Neural cell (in vitro differentiated cells): ENCODE results near the gene BZW1. TPM values are rescaled to one million over a fixed set of nuclear protein-coding genes. Genes with fewer than 3 reads are reported as not detected.
A peak's percentile ranks its signal among the peaks of the same experiment; 100 is the strongest.

Source experiments
- H2AFZ ChIP-seq: fragments of 200-600, 300-800 bp; sonication (generic), shearing (Covaris generic); 2 replicates; pipeline ENCODE4 v1.6.0; 2014; ENCODE audit warnings: low read depth, mild to moderate bottlenecking, antibody characterized with exemption, low read length, moderate library complexity
- H3F3A ChIP-seq: fragments of 200-600 bp; shearing (Covaris generic); 2 replicates; pipeline ENCODE4 v1.6.1; 2016; ENCODE audit warnings: mild to moderate bottlenecking, moderate library complexity, mixed read lengths, antibody characterized with exemption, low read length; ENCODE audit not compliant: insufficient read depth, poor library complexity, severe bottlenecking
- H3K27ac ChIP-seq: fragments of 200-600, 300-800 bp; sonication (generic), shearing (Covaris generic); 2 replicates; pipeline ENCODE4 v1.5.1; 2014; ENCODE audit warnings: mild to moderate bottlenecking, low read length, moderate library complexity
- H3K27me3 ChIP-seq: fragments of 300-800, 200-600 bp; sonication (generic), shearing (Covaris generic); 2 replicates; pipeline ENCODE4 v1.6.0; 2014; ENCODE audit warnings: mild to moderate bottlenecking, low read depth, low read length, moderate library complexity; ENCODE audit not compliant: insufficient read depth
- H3K36me3 ChIP-seq: fragments of 300-800, 200-600 bp; sonication (generic), shearing (Covaris generic); 2 replicates; pipeline ENCODE4 v1.5.1; 2014; ENCODE audit warnings: mild to moderate bottlenecking, antibody characterized with exemption, low read length, moderate library complexity; ENCODE audit not compliant: insufficient read depth
- H3K4me2 ChIP-seq: fragments of 300-800, 200-600 bp; sonication (generic), shearing (Covaris generic); 2 replicates; pipeline ENCODE4 v1.6.0; 2014; ENCODE audit warnings: mild to moderate bottlenecking, low read length
- H3K4me3 ChIP-seq: fragments of 300-800, 200-600 bp; sonication (generic), shearing (Covaris generic); 2 replicates; pipeline ENCODE4 v1.5.1; 2014; ENCODE audit warnings: mild to moderate bottlenecking, low read length, moderate library complexity
- H3K79me2 ChIP-seq: fragments of 200-600 bp; shearing (Covaris generic); replicated peaks from 2 replicates; pipeline ENCODE4 v1.6.0; 2014; ENCODE audit warnings: mild to moderate bottlenecking, low read length, moderate library complexity; ENCODE audit not compliant: insufficient read depth
- H3K9ac ChIP-seq: fragments of 300-800, 200-600 bp; sonication (generic), shearing (Covaris generic); 2 replicates; pipeline ENCODE4 v1.6.1; 2016; ENCODE audit warnings: mild to moderate bottlenecking, low read length, mixed read lengths
- H3K9me2 ChIP-seq: fragments of 200-600 bp; shearing (Covaris generic); 2 replicates; pipeline ENCODE4 v1.6.1; 2016; ENCODE audit warnings: mild to moderate bottlenecking, low read length, mixed read lengths; ENCODE audit not compliant: insufficient read depth
- H3K9me3 ChIP-seq: fragments of 200-600, 300-800 bp; sonication (generic), shearing (Covaris generic); 2 replicates; pipeline ENCODE4 v1.6.1; 2016; ENCODE audit warnings: mild to moderate bottlenecking, mixed run types, low read length, moderate library complexity, mixed read lengths
- H4K20me1 ChIP-seq: fragments of 200-600 bp; shearing (Covaris generic); 2 replicates; pipeline ENCODE4 v1.6.1; 2016; ENCODE audit warnings: mild to moderate bottlenecking, mixed run types; ENCODE audit not compliant: insufficient read depth
- CTCF ChIP-seq: fragments of 450-650 bp; IDR thresholded peaks from 2 replicates; pipeline ENCODE4 v1.5.1; 2014; ENCODE audit warnings: antibody characterized with exemption, mild to moderate bottlenecking, moderate library complexity; ENCODE audit not compliant: poor library complexity, severe bottlenecking
- EP300 ChIP-seq: fragments of 450-650 bp; conservative IDR thresholded peaks from 2 replicates; pipeline ENCODE4 v1.6.1; 2014; ENCODE audit warnings: antibody characterized with exemption, mild to moderate bottlenecking, moderate library complexity; ENCODE audit not compliant: poor library complexity, severe bottlenecking
- EZH2 ChIP-seq: fragments of 200-600, 300-800 bp; shearing (Covaris generic), sonication (generic); IDR thresholded peaks from 2 replicates; pipeline ENCODE4 v1.6.1; 2014; ENCODE audit warnings: antibody characterized with exemption, low read length, borderline replicate concordance, mild to moderate bottlenecking; ENCODE audit not compliant: insufficient read depth, poor library complexity, severe bottlenecking
- MXI1 ChIP-seq: fragments of 450-650 bp; conservative IDR thresholded peaks from 2 replicates; pipeline ENCODE4 v1.6.1; 2014; ENCODE audit warnings: antibody characterized with exemption, mild to moderate bottlenecking; ENCODE audit not compliant: poor library complexity, severe bottlenecking
- POLR2AphosphoS5 ChIP-seq: IDR thresholded peaks from 2 replicates; pipeline ENCODE4 v1.6.1; 2012
- RAD21 ChIP-seq: fragments of 450-650 bp; conservative IDR thresholded peaks from 2 replicates; pipeline ENCODE4 v1.6.1; 2014; ENCODE audit warnings: antibody characterized with exemption, mild to moderate bottlenecking, moderate library complexity
- polyA plus RNA-seq: library from polyadenylated mRNA; depleted of rRNA; stranded (reverse); fragments of >200 nt; gene quantifications from 2 replicates; pipeline ENCODE4 v1.2.3, GENCODE V29; 2014
- TF ChIP-seq, protein P1 (sequence below): IDR thresholded peaks from 2 replicates; pipeline ENCODE4 v1.6.1; 2012; ENCODE audit warnings: borderline replicate concordance

The BZW1 gene
- polyA plus RNA-seq, 1 donor from 2014 or later, result 291 TPM

DNA sequence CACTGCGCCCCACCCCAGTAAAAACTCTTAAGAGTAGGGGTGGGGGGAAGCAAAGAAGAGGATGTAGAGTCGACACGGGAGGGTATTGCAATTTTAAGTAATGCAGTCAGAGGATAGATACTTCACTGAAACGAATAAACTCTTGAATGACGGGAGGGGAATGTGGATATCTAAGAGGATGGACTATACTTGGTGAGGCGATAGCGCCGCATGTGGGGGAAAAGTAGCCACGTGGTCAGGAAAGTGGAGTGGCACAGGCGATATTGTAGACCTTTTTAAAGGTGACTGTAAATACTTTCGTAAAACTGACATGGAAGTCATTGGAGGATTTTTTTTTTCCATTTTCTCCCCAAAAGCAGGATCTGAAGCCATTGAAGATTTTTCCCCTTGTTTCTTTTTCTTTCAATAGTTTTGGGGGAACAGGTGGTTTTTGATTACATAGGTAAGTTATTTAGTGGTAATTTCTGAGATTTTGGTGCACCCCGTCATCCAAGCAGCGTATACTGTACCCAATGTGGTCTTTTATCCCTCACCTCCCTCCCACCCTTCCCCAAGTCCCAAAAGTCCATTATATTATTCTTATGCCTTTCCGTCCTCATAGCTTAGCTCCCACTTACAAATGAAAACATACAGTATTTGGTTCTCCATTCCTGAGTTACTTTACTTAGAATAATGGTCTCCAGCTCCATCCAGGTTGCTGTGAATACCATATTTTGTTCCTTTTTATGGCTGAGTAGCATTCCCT, 39.0 kb downstream of the BZW1 start:
- H3K79me2 ChIP-seq, result peaks cover 5% of the 10 kb centered on the region

DNA sequence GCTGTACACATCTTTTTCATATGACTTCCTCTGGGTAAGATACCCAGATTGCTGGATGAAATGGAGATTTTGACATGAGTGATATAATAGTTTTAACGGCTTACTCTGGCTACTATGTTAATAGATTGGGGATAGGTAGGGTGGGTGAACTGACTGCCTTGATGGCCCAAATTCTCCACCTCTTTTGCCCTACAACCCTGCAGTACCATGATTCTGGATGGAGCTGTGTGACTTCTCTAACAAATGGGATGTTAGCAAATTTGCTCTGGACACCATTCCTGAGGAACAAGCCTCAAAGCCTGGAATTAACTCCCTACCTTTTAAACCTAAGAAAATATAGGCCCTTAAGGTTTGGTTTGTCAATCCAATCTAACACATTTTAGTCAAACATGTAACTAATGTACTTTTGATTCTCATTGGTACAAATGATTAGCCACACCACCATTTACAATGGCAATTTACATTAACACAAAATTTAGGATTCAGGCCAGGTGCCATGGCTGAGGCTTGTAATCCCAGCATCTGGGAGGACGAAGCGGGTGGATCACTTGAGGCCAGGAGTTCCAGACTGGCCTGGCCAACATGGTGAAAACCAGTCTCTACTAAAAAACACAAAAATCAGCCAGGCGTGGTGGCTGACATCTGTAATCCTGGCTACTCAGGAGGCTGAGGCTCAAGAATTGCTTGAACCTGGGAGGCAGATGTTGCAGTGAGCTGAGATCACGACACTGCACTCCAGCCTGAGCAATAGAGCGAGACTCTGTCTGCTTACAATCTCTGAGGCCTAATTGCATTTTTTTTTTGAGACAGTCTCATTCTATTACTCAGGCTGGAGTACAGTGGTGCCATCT, 39.9 kb downstream of the BZW1 start:
- Histone ChIP-seq H3K9me3 (no peaks in the 10 kb centered on the region), H3F3A (no peaks in the 10 kb centered on the region), H3K9ac (no peak overlapping the region), H3K4me3 (no peak overlapping the region), H3K27ac (no peak overlapping the region), H3K27me3 (no peaks in the 10 kb centered on the region), H4K20me1 (peaks cover 6% of the 10 kb centered on the region), H3K9me2 (no peaks in the 10 kb centered on the region), H3K4me2 (no peak overlapping the region), H3K79me2 (peaks cover 11% of the 10 kb centered on the region), H3K36me3 (peaks cover 6% of the 10 kb centered on the region), H2AFZ (no peak overlapping the region)
- no peak for TF ChIP-seq EZH2
- TF ChIP-seq, protein P1, sequence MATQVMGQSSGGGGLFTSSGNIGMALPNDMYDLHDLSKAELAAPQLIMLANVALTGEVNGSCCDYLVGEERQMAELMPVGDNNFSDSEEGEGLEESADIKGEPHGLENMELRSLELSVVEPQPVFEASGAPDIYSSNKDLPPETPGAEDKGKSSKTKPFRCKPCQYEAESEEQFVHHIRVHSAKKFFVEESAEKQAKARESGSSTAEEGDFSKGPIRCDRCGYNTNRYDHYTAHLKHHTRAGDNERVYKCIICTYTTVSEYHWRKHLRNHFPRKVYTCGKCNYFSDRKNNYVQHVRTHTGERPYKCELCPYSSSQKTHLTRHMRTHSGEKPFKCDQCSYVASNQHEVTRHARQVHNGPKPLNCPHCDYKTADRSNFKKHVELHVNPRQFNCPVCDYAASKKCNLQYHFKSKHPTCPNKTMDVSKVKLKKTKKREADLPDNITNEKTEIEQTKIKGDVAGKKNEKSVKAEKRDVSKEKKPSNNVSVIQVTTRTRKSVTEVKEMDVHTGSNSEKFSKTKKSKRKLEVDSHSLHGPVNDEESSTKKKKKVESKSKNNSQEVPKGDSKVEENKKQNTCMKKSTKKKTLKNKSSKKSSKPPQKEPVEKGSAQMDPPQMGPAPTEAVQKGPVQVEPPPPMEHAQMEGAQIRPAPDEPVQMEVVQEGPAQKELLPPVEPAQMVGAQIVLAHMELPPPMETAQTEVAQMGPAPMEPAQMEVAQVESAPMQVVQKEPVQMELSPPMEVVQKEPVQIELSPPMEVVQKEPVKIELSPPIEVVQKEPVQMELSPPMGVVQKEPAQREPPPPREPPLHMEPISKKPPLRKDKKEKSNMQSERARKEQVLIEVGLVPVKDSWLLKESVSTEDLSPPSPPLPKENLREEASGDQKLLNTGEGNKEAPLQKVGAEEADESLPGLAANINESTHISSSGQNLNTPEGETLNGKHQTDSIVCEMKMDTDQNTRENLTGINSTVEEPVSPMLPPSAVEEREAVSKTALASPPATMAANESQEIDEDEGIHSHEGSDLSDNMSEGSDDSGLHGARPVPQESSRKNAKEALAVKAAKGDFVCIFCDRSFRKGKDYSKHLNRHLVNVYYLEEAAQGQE, result no peak
- no peak for TF ChIP-seq MXI1
- TF ChIP-seq POLR2AphosphoS5, result peak; percentile 47
- TF ChIP-seq RAD21, result no peak
- no peak for TF ChIP-seq EP300

More for the DNA sequence above, 39.0 kb downstream of the BZW1 start:
- TF ChIP-seq CTCF, result no peak
- no peak overlapping the region for H2AFZ ChIP-seq
- H3K9me2 ChIP-seq, result no peaks in the 10 kb centered on the region
- no peaks in the 10 kb centered on the region for H3K9me3 ChIP-seq
- no peak overlapping the region for H3K9ac ChIP-seq
- no peak overlapping the region for H3K4me3 ChIP-seq
- H3K36me3 ChIP-seq, result peaks cover 4% of the 10 kb centered on the region
- H3F3A ChIP-seq, result no peaks in the 10 kb centered on the region
- no peaks in the 10 kb centered on the region for H3K27me3 ChIP-seq
- no peaks in the 10 kb centered on the region for H4K20me1 ChIP-seq
- no peak overlapping the region for H3K4me2 ChIP-seq
- no peak overlapping the region for H3K27ac ChIP-seq
